ENCODE results near the gene ABTB2.

Gene ABTB2

DNA sequence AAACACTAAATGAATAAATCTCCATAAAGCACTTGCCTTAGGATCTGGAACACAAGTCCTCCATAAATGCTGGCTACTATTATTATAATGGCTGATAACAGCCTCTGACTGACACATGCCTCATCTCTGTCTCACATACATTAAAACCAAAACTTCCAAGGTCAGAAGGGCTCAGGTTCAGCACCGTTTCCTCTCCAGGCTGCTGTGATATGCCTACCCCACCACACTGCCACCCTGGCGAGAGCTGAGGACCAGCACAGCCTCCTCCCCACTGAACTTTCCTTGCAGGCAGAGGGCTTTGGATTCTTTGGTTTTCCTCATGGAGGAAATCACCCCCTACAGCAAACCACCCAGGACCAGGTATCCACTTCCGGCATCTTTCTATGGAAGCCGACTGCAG lies 112.8 kb downstream of the ABTB2 start:
- TF ChIP-seq SIN3A (IDR thresholded peaks at IDR 0.05; ENCODE audit: borderline replicate concordance, insufficient read depth, low read length): no peak
- TF ChIP-seq POLR2AphosphoS5 (IDR thresholded peaks at IDR 0.05; ENCODE audit: low read depth, low read length): no peak
- TF ChIP-seq TAF1 (IDR thresholded peaks at IDR 0.05; ENCODE audit: borderline replicate concordance, insufficient read depth, low read length): no peak
- no peak for TF ChIP-seq REST (IDR thresholded peaks at IDR 0.05; ENCODE audit: insufficient read depth in 1 of 2, low read depth in 2 of 2, low read length in 2 of 2)
- no peak for TF ChIP-seq FOXP2 (optimal IDR thresholded peaks at IDR 0.05; ENCODE audit: borderline replicate concordance, extremely low read depth, extremely low read length, insufficient read depth)

- no peak for TF ChIP-seq REST (IDR thresholded peaks at IDR 0.05; ENCODE audit: insufficient read depth in 1 of 2, low read depth in 2 of 2, low read length in 2 of 2)
- TF ChIP-seq SIN3A (IDR thresholded peaks at IDR 0.05; ENCODE audit: borderline replicate concordance, insufficient read depth, low read length): no peak
- TF ChIP-seq FOXP2 (optimal IDR thresholded peaks at IDR 0.05; ENCODE audit: borderline replicate concordance, extremely low read depth, extremely low read length, insufficient read depth): no peak
- no peak for TF ChIP-seq POLR2AphosphoS5 (IDR thresholded peaks at IDR 0.05; ENCODE audit: low read depth, low read length)
- no peak for TF ChIP-seq TAF1 (IDR thresholded peaks at IDR 0.05; ENCODE audit: borderline replicate concordance, insufficient read depth, low read length)
These were observed 114.0 kb downstream of the ABTB2 start for GRCh38 chr11:34243600-34244464.

- TF ChIP-seq REST (IDR thresholded peaks at IDR 0.05; ENCODE audit: insufficient read depth in 1 of 2, low read depth in 2 of 2, low read length in 2 of 2) (no peak), POLR2AphosphoS5 (IDR thresholded peaks at IDR 0.05; ENCODE audit: low read depth, low read length) (no peak), TAF1 (IDR thresholded peaks at IDR 0.05; ENCODE audit: borderline replicate concordance, insufficient read depth, low read length) (no peak), SIN3A (IDR thresholded peaks at IDR 0.05; ENCODE audit: borderline replicate concordance, insufficient read depth, low read length) (no peak), FOXP2 (optimal IDR thresholded peaks at IDR 0.05; ENCODE audit: borderline replicate concordance, extremely low read depth, extremely low read length, insufficient read depth) (no peak)
These were observed 115.7 kb downstream of the ABTB2 start for GRCh38 chr11:34242037-34242625.

GRCh38 chr11:34240150-34240494 lies 117.7 kb downstream of the ABTB2 start:
- TF ChIP-seq SIN3A (IDR thresholded peaks at IDR 0.05; ENCODE audit: borderline replicate concordance, insufficient read depth, low read length) (no peak), TAF1 (IDR thresholded peaks at IDR 0.05; ENCODE audit: borderline replicate concordance, insufficient read depth, low read length) (no peak), REST (IDR thresholded peaks at IDR 0.05; ENCODE audit: insufficient read depth in 1 of 2, low read depth in 2 of 2, low read length in 2 of 2) (no peak), FOXP2 (optimal IDR thresholded peaks at IDR 0.05; ENCODE audit: borderline replicate concordance, extremely low read depth, extremely low read length, insufficient read depth) (no peak), POLR2AphosphoS5 (IDR thresholded peaks at IDR 0.05; ENCODE audit: low read depth, low read length) (no peak)

All from PFSK-1 (cell line).